HG03571 (cell line): Measurements from ENCODE around the gene NMT2.
"Not testable (repeated sequence)": the region's sequence is repeated elsewhere in the genome, so short reads cannot be mapped to it uniquely, and the experiment has no call there.

Experiments used
- ATAC-seq: cut with Tn5 transposase; IDR thresholded peaks from one replicate; pipeline ENCODE4 v1.9.1; 2021; ENCODE audit not compliant: unreplicated experiment

Gene NMT2

DNA sequence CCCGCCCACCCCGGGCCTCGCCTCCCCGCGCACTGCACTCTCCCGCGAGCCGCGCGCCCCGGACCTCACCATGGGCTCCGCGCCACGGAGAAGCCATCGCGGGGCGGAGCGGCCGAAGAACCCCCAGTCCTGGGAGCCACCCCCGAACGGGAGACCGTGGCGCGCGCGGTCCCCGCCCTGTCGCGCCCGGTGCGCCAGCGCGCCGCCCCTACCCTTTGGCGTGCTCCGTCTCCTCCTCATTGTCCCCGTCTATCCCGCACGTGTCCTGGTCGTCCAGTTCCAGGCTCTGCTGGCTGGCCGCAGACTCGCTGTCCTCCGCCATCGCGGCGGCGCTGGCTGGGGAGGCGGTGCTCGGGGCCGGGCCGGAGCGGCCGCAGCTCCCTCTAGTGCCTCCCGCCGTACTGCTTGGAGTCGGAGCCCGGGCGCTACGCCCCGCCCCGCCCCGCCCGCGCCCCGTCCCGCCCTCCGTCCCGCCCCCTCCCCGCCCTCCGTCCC is at the start of gene NMT2:
NMT2 (minus strand) TSS at position 403 of the 495 bp plus-strand sequence; CDS start at position 322, 81 bp downstream.
- peak; percentile 84 for ATAC-seq

DNA sequence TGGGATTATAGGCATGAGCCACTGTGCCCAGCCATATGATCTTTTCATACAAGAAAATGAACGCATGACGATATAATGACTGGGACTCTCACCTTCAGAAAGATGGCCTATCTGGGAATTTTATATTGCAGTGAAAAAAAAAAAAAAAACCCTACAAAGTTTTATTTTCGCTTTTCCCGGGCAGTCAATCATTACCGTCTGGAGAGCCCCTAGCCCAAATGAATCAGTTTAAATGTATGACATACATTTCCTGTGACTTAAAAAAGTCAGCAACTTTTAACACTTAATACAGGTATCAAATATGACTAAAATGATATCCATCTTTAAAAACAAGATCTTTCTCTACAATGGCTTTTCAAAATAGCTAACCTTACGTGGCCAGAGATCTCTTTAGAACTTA is 48.2 kb upstream of the NMT2 start:
- ATAC-seq = no peak

DNA sequence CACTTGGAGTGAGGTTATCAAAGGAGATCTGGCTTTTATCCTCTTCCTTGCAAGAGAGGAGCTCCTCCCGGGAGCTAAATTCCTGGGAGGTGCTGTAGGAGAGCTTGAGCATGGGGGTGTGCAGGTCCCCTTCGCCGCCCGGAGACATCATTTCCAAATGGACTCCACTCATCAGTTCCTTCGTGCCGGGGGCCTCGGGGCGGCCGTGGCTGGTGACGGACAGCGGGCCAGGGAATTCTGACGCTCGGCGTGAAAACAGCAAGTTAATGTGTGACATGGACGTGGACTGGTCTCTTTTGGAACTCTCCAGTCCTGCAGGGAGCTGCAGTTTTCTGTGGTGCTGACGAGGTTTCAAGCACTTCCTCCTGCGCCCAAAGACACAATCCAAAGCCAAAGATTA is 45.7 kb upstream of the NMT2 start:
- no peak for ATAC-seq

DNA sequence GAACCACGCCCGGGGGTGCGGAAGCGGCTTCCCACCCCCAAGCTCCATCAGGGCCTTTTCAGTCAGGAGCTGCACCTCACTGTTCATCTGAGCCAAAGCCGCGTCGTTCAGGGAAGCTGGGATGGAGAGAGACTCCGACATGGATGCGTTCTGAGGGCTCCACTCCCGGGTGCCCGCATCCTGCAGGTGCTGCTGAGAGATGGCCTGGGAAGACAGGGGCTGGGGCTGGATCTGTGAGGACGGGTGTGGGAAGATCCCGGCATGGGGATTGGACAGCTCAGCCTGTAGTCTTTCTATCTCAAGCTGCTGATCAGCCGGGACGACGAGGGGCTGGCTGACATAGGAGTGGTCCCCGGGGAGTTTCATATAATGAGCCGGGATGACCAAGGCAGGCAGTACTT is 45.0 kb upstream of the NMT2 start:
- no peak for ATAC-seq

DNA sequence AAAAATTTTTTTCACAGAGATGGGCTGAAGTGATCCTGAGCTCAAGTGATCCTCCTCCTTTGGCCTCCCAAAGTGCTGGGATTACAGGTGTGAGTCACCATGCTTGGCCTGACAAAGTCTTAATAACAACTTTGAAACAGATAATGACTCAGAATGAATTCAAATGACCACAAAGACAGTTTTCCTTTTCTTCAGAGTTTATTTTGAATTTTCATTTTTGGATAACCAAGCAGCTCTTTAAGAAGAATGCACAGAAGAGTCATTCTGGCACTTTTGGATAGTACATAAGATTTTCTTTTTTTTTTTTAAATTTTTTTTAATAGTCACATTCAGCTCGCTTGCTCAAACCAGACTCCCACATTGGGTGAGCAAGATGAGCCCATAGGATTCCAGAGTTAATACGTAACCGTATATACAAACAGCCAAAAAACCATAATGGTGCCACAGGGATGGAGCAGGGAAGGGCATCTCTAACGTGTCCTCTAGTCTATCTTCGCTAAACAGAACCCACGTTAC is 43.0 kb upstream of the NMT2 start:
- no peak for ATAC-seq

DNA sequence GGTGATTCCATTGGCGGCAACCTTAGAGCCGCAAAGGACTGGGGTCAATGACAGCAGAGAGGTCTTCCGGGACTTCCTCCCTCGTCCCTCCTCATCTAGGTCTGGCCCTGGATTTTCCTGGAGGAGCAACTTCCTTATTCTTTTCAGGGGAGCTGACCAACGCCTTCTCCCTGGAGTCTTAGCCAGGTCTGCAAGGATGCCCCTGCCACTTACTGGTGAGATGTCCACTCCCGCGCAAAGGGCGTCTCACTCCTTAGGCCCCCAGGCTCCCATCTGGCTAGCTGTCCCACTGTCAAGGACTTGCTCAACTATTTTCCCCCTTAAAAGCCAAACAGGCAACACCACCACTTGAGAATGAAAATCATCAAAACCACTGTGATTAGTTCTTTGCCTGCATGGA is 42.0 kb upstream of the NMT2 start:
- ATAC-seq = no peak

DNA sequence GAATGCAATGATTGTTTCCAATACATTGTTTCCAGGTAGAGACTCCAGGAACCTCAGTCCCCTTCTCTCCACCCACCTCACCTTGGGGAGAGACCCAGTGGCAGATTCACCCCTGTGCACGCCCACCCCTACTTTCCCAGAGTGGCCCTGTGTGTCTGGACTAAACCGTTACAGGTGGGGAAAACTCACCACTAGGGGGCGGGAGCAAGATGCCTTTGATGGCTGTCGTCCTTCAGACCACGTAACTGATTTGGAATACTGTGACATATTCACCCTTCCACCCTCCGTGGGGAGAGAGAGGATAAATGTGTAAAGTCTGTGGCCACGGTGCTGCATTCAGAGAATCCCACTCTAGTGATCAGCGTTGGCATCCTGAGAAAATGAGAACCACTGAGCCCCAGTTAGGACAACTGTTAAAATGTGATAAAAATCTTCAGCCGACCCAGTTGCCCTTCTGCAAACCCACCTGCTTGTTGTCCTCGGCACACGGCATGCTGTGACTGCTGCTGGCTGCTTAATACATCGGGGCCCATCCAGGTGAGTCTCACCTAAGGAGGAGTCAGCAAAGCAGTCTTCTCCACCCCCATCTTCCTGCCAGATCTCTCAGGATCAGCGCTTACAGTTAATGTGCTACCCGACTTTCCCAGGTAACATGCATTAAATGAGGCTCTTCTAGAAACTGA is 41.5 kb upstream of the NMT2 start:
- ATAC-seq = peak; percentile 67

DNA sequence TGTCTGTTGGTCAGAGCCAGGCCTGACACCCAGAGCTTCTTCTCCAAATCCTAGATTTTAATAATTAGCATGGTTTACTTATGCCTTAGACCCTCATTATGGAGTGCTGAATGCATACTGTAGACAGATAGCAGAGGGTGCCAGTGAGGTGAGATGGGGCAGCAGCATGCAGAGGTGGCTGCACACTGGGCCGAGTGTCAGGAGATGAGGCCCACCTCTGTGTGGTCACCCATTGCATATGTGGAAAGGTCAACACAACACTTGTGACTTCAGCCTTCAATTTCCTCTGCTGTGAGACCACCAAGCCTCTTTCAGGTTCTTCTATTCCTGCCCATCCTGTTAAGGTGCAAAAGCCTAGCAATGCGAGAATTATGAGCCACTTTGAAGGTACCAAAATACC is 39.7 kb upstream of the NMT2 start:
- no peak for ATAC-seq

DNA sequence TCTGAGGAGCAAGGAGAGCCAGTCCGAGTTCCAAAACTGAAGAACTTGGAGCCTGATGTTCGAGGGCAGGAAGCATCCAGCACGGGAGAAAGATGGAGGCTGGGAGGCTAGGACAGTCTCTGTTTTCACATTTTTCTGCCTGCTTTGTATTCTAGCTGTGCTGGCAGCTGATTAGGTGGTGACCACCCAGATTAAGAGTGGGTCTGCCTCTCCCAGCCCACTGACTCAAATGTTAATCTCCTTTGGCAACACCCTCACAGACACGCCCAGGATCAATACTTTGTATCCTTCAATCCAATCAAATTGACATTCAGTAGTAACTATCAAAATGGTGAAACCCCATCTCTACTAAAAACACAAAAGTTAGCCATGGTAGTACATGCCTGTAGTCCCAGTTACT is 38.9 kb upstream of the NMT2 start:
- not testable (repeated sequence) for ATAC-seq

DNA sequence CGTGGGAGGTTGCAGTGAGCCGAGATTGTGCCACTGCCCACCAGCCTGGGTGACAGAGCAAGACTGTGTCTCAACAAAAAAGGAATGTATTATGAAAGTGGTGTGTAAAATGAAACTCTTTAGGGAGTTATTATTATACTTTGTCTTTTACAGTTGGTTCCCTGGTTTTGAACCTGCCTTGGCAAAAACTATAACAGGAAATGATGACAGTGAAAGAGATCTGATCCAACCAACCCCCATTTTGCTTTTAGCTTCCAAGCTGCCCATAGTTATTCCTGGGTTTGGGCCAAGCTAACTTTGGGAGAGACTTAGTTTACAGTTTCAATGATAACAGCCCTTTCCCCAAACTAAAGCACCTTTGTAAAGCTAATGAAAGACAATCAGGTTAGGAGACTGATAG is 34.1 kb upstream of the NMT2 start:
- no peak for ATAC-seq

DNA sequence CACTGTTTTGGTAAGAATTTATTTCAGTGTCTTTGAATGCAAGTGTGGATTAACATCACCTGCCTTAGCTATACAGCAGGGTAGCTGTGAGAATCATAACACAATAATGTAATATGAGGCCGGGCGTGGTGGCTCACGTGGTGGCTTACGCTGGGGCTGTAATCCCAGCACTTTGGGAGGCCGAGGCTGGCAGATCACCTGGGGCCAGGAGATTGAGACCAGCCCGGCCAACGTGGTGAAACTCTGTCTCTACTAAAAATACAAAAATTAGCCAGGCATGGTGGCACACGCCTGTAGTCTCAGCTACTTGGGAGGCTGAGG is 33.8 kb upstream of the NMT2 start:
- ATAC-seq = not testable (repeated sequence)

DNA sequence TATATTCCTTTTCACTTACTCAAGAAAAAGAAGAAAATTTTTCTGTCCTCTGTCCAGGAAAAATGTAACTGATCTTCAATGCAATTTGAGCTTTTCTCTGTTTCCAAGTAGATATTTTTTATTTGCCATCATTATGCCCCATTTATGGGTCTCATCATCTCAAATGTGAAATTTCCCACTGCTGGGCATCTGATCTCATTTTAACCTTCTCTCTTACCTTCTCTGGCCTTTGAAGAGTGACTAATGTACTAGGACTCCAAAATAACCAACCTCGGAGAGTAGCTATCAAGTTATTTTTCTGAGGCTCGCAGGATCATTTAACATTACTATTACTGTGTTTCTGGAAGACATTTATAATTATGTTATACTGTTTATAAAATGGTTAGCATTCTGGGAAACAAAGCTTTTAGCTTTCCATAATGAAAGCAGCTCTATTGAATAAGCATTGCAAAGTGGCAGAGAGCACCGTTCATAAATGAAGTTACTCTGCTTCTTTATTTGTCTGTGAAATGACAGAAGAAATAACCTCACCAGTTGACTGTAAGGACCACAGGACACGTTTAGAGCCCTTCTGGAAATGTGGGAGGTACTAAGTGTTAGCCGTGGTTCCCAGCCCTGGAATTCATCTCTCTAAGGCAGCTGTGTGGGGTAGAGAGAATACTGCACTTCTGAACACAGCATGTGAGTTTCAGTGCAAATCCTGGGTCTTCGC is 33.3 kb upstream of the NMT2 start:
- no peak for ATAC-seq

DNA sequence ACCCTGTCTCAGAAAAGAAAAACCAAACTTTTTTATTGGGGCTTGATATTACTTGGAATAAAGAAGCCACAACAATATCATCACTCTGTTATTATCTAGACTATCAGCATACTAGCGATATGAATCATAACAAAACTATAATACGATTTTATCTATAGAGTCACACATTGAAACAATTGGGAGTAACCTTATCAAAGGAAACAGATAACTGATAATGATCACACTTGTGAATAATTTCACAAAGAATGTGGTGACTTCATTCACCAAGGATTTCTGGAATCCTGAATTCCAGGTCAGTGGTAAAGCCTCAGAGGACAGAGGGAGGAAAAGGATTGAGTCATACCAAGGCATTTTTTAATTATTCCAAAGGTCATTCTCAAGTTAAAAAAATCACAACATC is 32.1 kb upstream of the NMT2 start:
- no peak for ATAC-seq

DNA sequence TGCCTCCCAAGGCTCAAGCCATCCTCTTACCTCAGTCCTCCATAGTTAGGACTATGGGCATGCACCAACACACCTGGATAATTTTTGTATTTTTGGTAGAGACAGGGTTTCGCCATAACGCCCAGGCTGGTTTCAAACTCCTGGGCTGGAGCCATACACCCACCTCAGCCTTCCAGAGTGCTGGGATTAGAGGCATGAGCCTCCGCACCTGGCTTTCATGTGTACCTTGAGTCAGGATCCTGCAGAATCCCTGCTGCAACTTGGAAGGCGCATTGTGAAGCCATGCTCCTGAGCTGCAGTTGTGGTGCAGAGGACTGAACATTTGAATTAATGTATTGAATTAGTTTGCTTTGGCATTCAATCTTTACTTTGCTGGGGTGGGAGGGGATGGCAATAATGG is 29.4 kb upstream of the NMT2 start:
- no peak for ATAC-seq

DNA sequence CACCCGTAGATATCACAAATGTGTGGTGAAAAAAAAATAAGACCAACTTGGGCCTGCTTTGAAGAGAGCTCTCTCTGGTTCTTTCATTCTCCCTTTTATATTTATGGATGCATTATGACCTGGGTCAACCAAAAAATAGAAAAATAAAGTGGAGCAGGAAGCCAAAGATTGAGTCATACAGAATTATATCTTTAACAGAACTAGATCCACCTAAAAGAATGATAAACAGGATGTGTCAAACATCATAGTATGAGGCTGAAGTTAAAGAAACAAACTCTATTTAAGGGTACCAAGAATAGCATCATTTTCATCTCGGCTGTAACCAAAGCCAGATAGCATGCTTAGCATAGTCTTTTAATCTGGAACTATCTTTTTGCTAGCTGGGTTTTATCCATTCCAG is 28.8 kb upstream of the NMT2 start:
- ATAC-seq = no peak

DNA sequence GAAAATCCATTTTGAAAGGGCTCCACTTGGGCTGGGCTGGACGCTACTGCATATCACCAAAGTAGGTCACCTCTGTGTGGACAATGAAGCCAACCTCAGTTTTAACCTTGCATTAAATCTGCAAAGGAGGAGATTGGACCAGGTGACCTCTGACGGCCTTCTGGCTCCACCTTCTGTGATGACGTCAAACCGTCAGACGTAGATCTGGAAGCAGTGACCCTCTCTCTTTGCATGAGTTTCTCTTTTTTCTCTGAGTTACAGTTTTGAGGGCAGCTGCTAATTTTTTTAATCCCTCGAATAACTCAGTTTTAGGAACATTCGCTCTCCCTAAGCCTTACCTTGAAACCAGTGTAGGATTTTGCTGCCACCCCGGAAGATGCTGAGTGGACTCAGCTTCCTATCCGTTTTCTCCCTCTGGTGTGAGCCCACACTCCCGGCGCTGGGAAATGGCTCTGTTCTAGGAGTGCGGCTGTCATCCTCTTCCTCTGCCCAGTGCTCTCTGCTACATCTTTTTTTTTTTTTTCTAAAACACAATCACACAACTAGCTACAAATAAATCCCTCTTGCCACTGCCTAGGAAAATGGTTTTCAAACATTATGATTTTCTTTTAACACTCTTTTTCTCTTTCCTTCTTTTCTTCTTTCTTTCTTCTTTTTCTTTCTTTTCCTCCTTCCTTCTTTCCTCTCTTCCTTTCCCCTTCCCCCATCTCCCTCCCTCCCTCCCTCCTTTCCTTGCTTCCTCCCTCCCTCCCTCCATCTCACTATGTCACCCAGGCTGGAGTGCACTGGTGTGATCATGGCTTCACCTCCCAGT is 27.7 kb upstream of the NMT2 start:
- ATAC-seq = no peak

DNA sequence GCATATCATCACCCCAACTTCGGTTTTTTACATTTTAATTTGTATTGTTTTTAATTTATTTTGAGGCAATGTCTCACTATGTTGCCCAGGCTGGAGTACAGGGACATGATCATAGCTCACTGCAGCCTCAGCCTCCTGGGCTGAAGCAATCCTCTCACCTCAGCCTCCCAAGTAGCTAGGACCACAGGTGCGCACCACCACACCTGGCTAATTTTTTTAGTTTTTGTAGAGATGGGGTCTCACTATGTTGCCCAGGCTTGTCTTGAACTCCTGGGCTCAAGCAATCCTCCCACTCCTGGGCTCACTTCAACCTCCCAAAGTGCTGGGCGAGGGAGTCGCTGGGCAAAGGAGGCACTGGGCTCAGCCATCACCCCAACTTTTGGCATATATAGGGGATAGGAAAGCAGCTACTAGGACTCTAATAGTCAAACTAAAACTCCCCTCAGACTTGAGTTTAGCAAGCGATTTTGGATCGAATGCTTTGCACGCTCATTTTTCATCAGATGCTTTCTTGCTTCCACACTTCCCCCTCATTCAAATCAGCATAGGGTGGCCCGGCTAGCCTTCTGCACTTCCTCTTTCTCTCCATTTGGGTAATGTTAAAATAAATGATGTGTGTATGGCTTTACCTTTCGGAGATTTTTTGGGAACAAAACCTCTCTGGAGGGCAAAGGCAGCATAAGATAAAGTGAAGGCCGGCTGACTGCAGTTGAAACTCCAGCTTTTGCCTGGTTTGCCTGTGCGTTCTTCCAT is 20.8 kb upstream of the NMT2 start:
- ATAC-seq = no peak

DNA sequence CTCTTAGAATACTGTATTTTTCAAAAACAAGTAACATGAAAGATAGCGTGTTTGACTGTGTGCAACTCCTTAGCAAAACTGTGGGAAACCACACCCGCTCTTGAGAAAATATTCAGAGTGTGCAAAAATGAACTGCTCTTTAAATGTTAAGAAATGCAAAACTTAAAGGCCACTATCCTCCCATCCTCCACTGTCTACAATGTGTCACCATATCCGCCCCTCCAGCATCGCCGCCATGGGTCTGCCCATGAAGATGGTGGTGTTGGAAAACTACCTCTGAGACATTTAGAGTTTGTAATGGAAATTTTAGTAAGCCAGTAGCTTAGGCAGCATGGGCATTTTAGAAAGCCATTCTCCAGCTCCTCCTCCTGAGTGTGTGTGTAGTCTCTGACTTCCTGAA is 20.1 kb upstream of the NMT2 start:
- no peak for ATAC-seq

DNA sequence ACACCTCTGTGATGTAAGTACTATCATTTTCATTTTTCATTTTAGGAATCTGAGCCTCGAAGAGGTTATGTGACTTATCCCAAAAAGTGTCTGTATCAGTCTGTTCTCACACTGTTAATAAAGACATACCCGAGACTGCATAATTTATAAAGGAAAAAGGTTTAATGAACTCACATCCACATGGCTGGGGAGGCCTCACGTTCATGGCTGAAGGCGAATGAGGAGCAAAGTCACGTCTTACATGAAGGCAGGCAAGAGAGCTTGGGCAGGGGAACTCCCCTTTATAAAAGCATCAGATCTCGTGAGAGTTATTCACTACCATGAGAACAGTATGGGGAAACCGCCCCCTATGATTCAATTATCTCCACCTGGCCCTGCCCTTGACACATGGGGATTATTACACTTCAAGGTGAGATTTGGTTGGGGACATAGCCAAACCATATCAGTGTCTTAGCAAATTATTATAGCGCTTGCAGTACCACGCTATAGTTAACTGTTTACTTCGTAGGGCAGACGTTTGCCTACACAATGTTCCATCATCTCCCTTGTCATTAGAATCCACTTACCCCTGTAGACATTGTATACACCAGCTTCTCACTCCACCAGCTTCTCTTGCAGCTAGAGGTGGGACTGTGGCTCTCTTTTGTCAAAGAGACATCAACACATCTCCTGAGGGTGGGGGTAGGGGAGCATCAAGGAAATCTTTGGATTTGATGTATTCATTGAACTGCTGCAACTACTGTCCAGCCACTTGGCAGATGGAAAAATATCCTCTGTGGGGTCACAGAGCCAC is 15.4 kb upstream of the NMT2 start:
- ATAC-seq = no peak

DNA sequence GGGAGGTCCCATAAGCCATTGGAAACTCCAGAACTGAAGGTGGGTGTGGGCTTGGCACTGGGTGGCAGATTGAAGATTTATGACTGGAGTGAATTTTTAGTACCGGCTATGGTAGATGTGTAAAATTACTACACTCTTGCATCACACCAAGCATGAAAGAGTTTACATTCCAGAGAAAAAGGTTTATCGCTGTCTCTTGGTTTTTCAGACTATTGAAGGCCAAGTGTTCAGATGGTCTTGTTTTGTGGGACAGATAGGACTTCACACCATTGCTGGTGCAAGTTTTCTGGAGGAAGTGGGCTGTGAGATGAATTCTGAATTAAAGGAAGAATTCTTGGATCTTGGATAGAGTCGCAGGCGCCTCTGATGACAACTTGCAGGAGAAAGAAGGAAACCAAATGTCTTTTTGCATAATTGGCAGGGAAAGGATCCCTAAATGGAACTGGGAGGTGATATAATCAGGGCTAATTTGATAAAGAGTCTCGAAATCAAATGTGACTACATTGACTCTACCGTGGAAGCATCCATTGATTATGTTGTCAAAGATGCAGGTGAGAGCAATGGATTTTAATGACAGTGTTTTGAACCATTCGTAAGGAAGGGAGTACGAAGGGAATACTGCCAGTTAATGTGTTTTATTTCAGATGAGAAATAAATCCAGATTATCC is 14.2 kb upstream of the NMT2 start:
- no peak for ATAC-seq
